Measurements from ENCODE around the gene SLC12A2. TPM values are rescaled to one million over a fixed set of nuclear protein-coding genes. Genes with fewer than 3 reads are reported as not detected.

SLC12A2 gene
- total and polyA plus RNA-seq, 2 donors (not counting 1 experiment from before 2014, with no cell fraction given): 3.1 to 28.7 TPM

- POLR2A ChIA-PET: no interaction called here
Measured at GRCh38 chr5:128213340-128213739, 129.8 kb downstream of the SLC12A2 start.

GRCh38 chr5:128213833-128214232 lies 130.3 kb downstream of the SLC12A2 start:
- Histone ChIP-seq H3K27me3 (replicated peaks in 1 of 4; ENCODE audit: control extremely low read depth in 1 of 4, control insufficient read depth in 3 of 4, insufficient read depth in 4 of 4, low read length in 3 of 4) (no peaks in the 10 kb centered on the region), H4K20me1 (ENCODE audit: control insufficient read depth, insufficient read depth, low read length, poor library complexity, severe bottlenecking) (no peaks in the 10 kb centered on the region), H3K79me2 (ENCODE audit: control insufficient read depth, insufficient read depth, low read length) (no peaks in the 10 kb centered on the region), H3K4me3 (ENCODE audit: control extremely low read depth in 1 of 5, extremely low read depth in 1 of 5, insufficient read depth in 1 of 5, low read depth in 2 of 5, low read length in 4 of 5) (no peak overlapping the region), H3K36me3 (replicated peaks in 1 of 2; ENCODE audit: control extremely low read depth in 1 of 2, control insufficient read depth in 1 of 2, extremely low read depth in 1 of 2, insufficient read depth in 2 of 2, low read length in 1 of 2) (no peaks in the 10 kb centered on the region), H3K27ac (ENCODE audit: low read length in 2 of 2) (no peak overlapping the region), H3K9ac (ENCODE audit: low read length) (no peak overlapping the region), H3K4me1 (ENCODE audit: control insufficient read depth in 2 of 2, insufficient read depth in 2 of 2, low read length in 2 of 2) (no peaks in the 10 kb centered on the region), H2AFZ (ENCODE audit: insufficient read depth, low read depth, low read length, poor library complexity, severe bottlenecking) (no peak overlapping the region), H3K4me2 (replicated peaks; ENCODE audit: low read depth, low read length, poor library complexity, severe bottlenecking) (no peak overlapping the region), H3K9me3 (ENCODE audit: control extremely low read depth in 1 of 3, control insufficient read depth in 2 of 3, insufficient read depth in 1 of 3, low read length in 2 of 3) (no peaks in the 10 kb centered on the region)
- no peak for ATAC-seq (ENCODE audit: low read depth)
- Mint-ChIP-seq H3K4me1 (no peaks in the 10 kb centered on the region), H3K4me3 (no peak overlapping the region), H3K27ac (no peak overlapping the region), H3K9me3 (ENCODE audit: insufficient read depth) (no peaks in the 10 kb centered on the region), H3K27me3 (no peaks in the 10 kb centered on the region)
- CTCF ChIA-PET: interaction anchor here (1.5 kb wide), 1 partner anchor 1639 kb away, joined by 3 read pairs; no protein-coding TSS in a partner anchor
- intact Hi-C loops (cut with micrococcal nuclease): loop anchor here (2.0 to 5.0 kb wide), 2 partner anchors 1555 to 1638 kb away; no protein-coding TSS in a partner anchor
- POLR2A ChIA-PET: no interaction called here
- WGBS (ENCODE audit: insufficient coverage): 100% methylated on average over 1 of the region's 5 CpGs
- TF ChIP-seq EZH2 (IDR thresholded peaks at IDR 0.05; ENCODE audit: borderline replicate concordance, insufficient read depth, low read depth, low read length, poor library complexity, severe bottlenecking) (no peak), CTCF (IDR thresholded peaks at IDR 0.05) (no peak)
- DNase-seq: no peak

More at GRCh38 chr5:128213340-128213739, 129.8 kb downstream of the SLC12A2 start:
- Mint-ChIP-seq H3K4me3 (no peak overlapping the region), H3K27me3 (no peaks in the 10 kb centered on the region), H3K9me3 (ENCODE audit: insufficient read depth) (no peaks in the 10 kb centered on the region), H3K4me1 (no peaks in the 10 kb centered on the region), H3K27ac (no peak overlapping the region)
- H4K20me1 ChIP-seq (ENCODE audit: control insufficient read depth, insufficient read depth, low read length, poor library complexity, severe bottlenecking): no peaks in the 10 kb centered on the region
- H2AFZ ChIP-seq (ENCODE audit: insufficient read depth, low read depth, low read length, poor library complexity, severe bottlenecking): no peak overlapping the region
- no peak overlapping the region for H3K9ac ChIP-seq (ENCODE audit: low read length)
- no peaks in the 10 kb centered on the region for H3K9me3 ChIP-seq (ENCODE audit: control extremely low read depth in 1 of 3, control insufficient read depth in 2 of 3, insufficient read depth in 1 of 3, low read length in 2 of 3)
- CTCF ChIA-PET: interaction anchor here (1.1 kb wide), 1 partner anchor 12 kb away, joined by 4 read pairs; no protein-coding TSS in a partner anchor
- WGBS (ENCODE audit: insufficient coverage): 7% methylated on average over 3 of the region's 4 CpGs
- peak; percentile 23 for DNase-seq
- H3K36me3 ChIP-seq (replicated peaks in 1 of 2; ENCODE audit: control extremely low read depth in 1 of 2, control insufficient read depth in 1 of 2, extremely low read depth in 1 of 2, insufficient read depth in 2 of 2, low read length in 1 of 2): no peaks in the 10 kb centered on the region
- no peak overlapping the region for H3K4me3 ChIP-seq (ENCODE audit: control extremely low read depth in 1 of 5, extremely low read depth in 1 of 5, insufficient read depth in 1 of 5, low read depth in 2 of 5, low read length in 4 of 5)
- H3K4me1 ChIP-seq (ENCODE audit: control insufficient read depth in 2 of 2, insufficient read depth in 2 of 2, low read length in 2 of 2): no peaks in the 10 kb centered on the region
- intact Hi-C loops (cut with micrococcal nuclease): loop anchor here (2.0 to 5.0 kb wide), 2 partner anchors 1555 to 1639 kb away; no protein-coding TSS in a partner anchor
- no peak overlapping the region for H3K27ac ChIP-seq (ENCODE audit: low read length in 2 of 2)
- H3K4me2 ChIP-seq (replicated peaks; ENCODE audit: low read depth, low read length, poor library complexity, severe bottlenecking): no peak overlapping the region
- TF ChIP-seq CTCF (IDR thresholded peaks at IDR 0.05): peak; percentile 61
- no peak for TF ChIP-seq EZH2 (IDR thresholded peaks at IDR 0.05; ENCODE audit: borderline replicate concordance, insufficient read depth, low read depth, low read length, poor library complexity, severe bottlenecking)
- ATAC-seq (ENCODE audit: low read depth): no peak
- H3K79me2 ChIP-seq (ENCODE audit: control insufficient read depth, insufficient read depth, low read length): no peaks in the 10 kb centered on the region
- H3K27me3 ChIP-seq (replicated peaks in 1 of 4; ENCODE audit: control extremely low read depth in 1 of 4, control insufficient read depth in 3 of 4, insufficient read depth in 4 of 4, low read length in 3 of 4): no peaks in the 10 kb centered on the region
